Raji (cell line): ENCODE results near the gene DMBX1.

Experiments used
- POLR2A ChIP-seq: IDR thresholded peaks from 2 replicates; pipeline ENCODE4 v1.6.1; 2011; ENCODE audit warnings: low read depth, low read length, control low read depth; ENCODE audit not compliant: insufficient read depth

The DMBX1 gene

GRCh38 chr1:46530311-46530710 is 40.7 kb downstream of the DMBX1 start:
- TF ChIP-seq POLR2A = no peak

GRCh38 chr1:46530791-46531409 is 41.3 kb downstream of the DMBX1 start:
- TF ChIP-seq POLR2A = no peak

DNA sequence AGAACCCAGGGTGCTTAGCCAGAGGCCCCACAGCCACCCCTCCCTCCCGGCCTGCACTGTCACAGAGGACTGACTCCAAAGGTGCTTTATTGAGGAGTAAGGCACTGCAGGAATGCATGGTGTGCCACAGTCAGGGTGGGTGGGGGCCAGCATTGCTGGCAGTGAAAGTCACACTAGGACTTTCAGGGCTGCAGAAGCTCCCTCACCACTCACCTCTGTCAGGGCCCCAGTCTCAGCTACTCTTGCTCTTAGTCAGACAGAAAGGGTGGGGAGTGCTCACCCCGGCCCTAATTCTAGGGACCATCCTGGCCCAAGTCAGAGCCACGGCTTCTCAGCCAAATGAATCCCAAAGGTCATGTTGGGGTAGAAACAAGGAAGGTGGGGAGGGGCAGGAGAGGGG is 42.5 kb downstream of the DMBX1 start:
- TF ChIP-seq POLR2A = no peak

DNA sequence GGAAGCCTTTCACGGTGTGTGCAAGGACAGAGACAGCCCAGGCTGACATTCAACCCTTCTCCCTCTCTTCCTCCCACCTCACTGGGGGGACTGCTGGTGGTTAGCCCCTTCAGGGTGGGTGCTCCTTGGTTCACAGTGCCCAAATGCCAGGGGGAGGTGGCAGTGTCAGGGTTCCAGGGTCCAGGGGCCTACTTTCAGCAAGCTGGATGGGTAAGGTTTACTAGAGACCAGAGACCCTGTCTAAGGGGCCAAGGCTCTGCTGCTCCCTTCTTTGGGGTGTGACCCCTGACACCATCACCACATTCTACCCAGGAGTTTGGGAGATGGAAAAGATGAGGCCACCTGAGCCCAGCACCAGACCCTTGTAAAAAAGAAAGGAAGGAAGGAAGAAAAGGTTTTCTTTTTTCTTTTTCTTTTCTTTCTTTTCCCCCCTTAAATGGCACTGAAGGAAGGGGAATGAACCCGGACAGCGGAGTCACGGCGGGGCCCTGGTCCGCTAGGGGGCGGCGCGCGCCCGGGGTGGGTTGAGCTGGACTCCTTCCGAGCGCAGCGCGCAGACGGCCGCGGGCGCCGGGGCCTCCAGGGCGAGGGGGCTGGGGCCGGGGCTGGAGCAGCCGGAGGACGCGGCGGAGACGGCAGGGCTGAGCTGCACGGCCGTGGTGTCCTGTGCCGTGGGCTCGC is 43.0 kb downstream of the DMBX1 start:
- no peak for TF ChIP-seq POLR2A

DNA sequence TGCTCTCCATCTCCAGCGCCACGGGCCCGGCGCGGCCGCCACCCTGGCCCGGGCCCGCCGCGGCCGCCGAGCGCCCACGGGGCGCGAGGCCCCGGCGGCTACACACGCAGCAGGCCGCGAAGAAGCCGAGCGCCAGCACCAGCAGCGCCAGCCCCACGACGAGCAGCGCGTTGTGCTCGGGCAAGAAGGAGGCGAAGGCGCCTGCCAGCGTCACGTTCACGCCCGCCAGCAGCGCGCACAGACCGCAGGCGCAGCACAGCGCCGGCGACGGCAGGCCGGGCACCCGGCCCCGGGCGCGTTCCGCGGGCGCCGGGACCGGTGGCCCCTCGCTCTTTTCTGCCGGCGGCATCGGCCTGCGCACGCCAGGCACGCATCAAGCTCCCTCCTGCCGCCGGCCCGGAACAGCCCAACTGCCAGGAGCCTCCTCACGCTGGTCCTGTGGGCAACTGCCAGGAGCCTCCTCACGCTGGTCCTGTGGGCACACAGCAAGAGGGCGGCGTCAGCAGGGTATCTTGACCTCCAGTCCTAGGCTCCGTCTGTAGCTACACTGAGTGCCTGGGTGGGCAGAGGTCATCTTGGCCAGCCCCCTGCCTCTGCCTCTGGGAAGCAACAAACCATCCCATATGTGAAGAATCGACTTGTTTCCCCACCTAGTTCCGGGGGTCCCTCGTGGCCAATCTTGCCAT is 43.7 kb downstream of the DMBX1 start:
- no peak for TF ChIP-seq POLR2A

GRCh38 chr1:46535063-46535462 is 45.4 kb downstream of the DMBX1 start:
- TF ChIP-seq POLR2A = no peak

DNA sequence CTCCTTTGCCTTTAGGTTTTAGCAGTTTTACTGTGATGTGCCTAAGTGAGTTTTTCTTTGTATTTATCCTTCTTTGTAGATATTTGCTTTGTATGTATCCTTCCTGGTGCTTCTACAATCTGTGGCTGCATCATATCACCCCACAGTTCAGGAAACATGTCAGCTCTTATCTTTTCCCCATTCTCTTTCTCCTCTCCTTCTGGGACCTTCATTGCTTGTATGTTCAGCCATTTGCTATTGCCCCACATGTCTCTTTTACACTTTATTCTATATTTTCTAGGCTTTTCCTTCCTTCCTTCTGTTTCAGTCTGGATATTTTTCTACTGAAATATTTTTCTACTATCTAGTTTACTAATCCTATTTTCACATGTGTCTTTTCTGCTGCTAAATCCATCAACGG is 46.9 kb downstream of the DMBX1 start:
- no peak for TF ChIP-seq POLR2A

- no peak for TF ChIP-seq POLR2A
Measured at GRCh38 chr1:46537651-46538050, 48.0 kb downstream of the DMBX1 start.

- TF ChIP-seq POLR2A = no peak
Measured at GRCh38 chr1:46538147-46538546, 48.5 kb downstream of the DMBX1 start.
